Adipose tissue (tissue), 3 donors: Measurements from ENCODE around the gene BRI3BP. TPM values are rescaled to one million over a fixed set of nuclear protein-coding genes. Genes with fewer than 3 reads are reported as not detected.
"Not testable (repeated sequence)": the region's sequence is repeated elsewhere in the genome, so short reads cannot be mapped to it uniquely, and the experiment has no call there.

Source experiments
- H3K27ac ChIP-seq: one replicate; pipeline ENCODE4 v1.5.1; 2013; ENCODE audit warnings: low read depth, low read length
- WGBS, 3 donors: extraction: QIAGEN DNeasy Blood & Tissue Kit; methylation state at CpG; one replicate each; pipeline ENCODE4 v1.1.7; 2013; 5-methylcytosine and 5-hydroxymethylcytosine counted together
- polyA plus RNA-seq, 3 donors: library from polyadenylated mRNA; stranded (reverse); fragments of 200-250 nt; gene quantifications; one replicate each; pipeline ENCODE4 v1.2.3, GENCODE V29; 2013
- donor health status: healthy with polysubstance abuse.
- donor health status: Bipolar disorder and iron deficiency.
- donor health status: healthy.

The BRI3BP gene
- polyA plus RNA-seq, 3 donors = 1.5 to 3.5 (median 2.7) TPM

DNA sequence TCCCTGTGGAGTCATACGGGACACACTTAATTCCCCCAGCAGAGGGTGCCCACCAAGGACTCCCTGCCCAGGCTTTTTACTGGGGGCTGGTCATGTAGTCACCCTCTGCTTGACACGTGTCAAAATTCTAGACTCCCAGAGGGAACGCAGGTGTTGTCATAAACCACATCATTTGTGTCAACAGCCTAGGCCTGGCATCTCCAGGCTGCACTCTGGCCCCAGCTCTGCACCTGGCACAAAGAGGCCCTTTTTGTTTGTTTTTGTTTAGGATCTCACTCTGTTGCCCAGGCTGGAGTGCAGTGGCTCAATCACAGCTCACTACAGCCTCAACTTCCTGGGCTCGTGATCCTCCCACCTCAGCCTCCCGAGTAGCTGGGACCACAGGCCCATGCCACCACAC, 21.1 kb downstream of the BRI3BP start:
- 46 to 96% (median 94%) methylated on average over 5 of the region's 5 CpGs for WGBS, 3 donors
- no peak overlapping the region for H3K27ac ChIP-seq

DNA sequence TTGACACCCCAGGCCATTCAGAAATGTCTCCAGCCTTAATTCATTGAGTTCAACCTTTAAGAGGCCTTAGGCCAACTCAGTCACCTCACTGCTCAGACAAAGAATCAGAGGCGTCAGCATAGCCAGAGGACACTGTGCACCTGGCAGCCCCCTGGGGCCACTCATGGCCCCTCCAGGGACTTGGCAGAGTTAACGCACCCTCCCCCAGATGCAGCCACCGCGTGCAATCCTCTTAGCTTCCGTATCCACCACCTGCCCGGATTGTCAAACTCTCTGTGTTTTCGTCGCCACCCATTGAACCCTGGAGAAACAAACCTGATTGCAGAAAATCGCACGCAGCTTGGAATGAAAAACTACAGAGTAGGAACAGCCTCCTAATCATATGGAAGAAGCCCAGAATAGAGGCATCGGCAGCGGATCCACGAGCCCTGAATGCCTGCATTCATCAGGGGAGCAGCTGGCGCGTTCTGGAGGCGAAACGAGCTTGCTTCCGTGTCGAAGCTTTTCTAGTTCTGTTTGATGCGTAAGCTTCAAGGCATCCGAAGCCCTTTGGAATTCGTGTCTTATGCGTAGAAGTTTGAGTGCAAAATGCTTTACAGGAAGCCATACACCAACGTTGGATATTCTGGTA, 22.4 kb downstream of the BRI3BP start:
- WGBS, 3 donors = 92 to 96% (median 92%) methylated on average over 24 of the region's 24 CpGs
- no peak overlapping the region for H3K27ac ChIP-seq

DNA sequence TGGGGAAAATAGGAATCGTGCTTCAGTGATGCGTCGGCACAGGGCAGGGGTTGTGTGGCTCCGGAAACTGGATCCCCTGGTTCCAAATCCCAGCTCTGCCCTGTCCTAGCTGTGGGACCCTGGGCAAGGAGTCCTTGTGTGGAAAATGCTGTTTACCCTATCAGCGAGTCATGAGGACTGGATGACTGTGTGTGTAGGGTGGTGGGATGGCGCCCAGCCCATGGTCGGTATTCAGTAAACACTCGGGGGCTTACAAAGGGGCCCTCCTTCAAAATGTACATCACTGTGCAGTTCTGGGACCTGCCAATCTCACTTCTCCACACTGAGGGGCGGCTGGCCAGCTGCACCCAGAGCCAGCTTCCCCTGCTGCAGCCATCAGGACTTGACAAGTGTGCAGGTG, 24.4 kb downstream of the BRI3BP start:
- 96 to 97% (median 97%) methylated on average over 9 of the region's 9 CpGs for WGBS, 3 donors

DNA sequence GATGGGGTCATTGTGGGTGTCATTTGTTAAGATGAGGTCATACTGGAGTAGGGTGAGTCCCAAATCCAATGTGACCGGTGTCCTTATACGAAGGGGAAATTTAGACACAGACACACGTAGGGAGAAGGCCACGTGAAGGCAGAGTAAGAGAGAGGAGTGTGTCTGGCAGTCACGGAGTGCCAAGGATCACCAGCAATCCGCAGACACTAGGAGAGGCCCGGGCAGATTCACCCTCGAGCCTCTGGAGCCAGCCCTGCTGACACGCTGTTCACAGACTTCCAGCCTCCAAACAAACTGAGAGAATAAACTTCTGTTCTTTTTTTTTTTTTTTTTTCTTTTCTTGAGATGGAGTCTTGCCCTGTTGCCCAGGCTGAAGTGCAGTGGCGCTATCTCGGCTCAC, 24.9 kb downstream of the BRI3BP start:
- no peak overlapping the region for H3K27ac ChIP-seq
- WGBS, 3 donors = 93 to 98% (median 95%) methylated on average over 11 of the region's 11 CpGs

More for the DNA sequence above, 24.4 kb downstream of the BRI3BP start:
- no peak overlapping the region for H3K27ac ChIP-seq

DNA sequence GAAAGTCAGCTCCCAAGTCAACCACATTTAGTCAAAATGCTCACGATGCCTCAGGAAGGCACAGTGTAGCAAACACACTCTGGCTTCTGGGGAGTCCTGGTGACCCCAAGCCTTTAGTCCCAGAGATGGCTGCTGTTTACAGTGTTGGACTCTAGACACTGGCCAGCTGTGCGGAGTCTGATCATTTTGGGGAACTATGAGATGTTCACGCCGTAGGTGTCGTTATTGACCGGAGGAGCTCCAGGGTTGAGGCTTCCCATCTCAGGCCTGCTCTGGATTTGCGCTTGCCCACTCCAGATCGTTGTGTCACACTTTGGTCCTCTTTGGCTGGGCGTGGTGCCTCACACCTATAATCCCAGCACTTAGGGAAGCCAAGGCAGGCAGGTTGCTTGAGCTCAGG, 27.7 kb downstream of the BRI3BP start:
- H3K27ac ChIP-seq = no peak overlapping the region
- 96 to 98% (median 97%) methylated on average over 9 of the region's 9 CpGs for WGBS, 3 donors

DNA sequence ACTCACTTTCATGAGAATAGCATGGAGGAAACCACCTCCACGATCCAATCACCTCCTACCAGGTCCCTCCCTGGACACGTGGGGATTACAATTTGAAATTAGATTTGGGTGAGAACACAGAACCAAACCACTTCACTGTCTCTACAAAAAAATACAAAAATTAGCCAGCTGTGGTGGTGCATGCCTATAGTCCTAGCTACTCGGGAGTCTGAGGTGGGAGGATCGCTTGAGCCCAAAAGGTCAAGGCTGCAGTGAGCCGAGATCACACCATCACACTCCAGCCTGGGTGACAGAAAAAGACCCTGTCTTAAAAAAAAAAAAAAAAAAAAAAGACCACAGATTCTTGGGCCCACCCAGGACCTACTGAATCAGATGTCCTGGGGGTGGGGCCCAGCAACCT, 28.3 kb downstream of the BRI3BP start:
- WGBS, 3 donors = 75 to 87% (median 83%) methylated on average over 5 of the region's 5 CpGs
- H3K27ac ChIP-seq = no peak overlapping the region

DNA sequence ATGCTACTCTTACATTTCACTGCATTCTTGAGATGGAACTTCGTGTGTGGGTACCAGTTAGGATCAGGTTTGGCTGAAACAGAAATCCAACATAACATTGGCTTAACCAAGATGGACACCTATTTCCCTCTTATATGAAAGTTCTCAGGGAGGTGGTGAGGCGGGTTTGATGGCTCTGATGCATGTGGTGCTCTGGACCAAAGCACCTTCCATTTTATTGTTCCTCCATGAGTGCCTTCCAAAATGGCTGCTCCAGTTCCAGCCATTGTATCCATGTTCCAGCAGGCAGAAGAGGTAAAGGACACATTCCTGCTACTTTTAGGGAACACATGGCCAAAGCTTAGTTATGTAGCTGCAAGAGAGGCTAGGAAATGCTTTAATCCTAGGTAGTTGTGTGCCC, 29.6 kb downstream of the BRI3BP start:
- no peak overlapping the region for H3K27ac ChIP-seq
- WGBS, 3 donors = 96 to 100% (median 97%) methylated on average over 2 of the region's 2 CpGs

DNA sequence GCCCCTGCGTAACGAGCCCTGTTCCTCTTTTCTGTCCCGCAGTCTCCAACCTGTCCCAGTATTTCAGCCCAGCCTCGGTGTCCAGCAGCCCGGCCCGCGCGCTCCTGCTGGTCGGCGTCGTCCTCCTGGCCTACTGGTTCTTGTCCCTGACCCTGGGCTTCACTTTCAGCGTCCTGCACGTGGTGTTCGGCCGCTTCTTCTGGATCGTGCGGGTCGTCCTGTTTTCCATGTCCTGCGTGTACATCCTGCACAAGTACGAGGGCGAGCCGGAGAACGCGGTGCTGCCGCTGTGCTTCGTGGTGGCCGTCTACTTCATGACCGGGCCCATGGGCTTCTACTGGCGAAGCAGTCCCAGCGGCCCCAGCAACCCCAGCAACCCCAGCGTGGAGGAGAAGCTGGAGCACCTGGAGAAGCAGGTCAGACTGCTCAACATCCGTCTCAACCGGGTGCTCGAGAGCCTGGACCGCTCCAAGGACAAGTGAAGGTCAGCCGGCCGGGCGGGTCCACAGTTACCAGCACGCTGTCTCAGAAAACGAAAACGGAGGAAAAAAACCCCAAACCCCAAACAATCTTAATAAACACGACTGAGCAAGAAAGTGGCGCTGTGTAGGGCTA, 31.6 kb downstream of the BRI3BP start:
- no peak overlapping the region for H3K27ac ChIP-seq
- WGBS, 3 donors = 91 to 94% (median 93%) methylated on average over 43 of the region's 43 CpGs

DNA sequence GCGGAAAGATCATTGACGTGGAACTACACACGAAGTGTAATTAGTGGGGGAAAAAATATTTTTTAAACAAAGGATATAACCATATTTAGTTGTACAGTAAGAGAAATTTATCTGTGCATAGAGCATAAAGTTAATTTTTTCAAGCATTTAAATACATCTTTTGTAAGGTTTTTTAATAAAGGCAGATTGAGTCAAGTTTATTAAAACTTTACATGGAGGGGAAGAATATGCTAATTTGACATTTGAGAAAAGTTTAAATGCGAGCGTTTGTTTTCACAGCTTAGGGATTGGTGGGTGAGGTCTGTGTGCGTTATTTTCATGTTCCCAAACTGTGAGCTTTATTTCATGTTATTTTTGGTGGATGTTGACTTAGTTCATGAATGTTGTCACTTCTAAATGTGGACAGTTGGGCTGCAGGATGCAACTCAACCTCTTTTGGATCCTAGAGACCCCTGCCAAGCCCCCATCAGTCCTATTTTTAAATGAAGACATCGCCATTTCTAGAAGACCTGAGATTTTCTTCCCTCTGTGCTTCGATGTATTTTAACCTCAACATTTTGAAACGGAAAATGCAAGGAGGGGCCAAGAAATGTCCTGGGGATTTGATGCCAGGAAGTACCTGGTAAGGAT, 32.3 kb downstream of the BRI3BP start:
- 89 to 95% (median 90%) methylated on average over 9 of the region's 9 CpGs for WGBS, 3 donors
- H3K27ac ChIP-seq = no peak overlapping the region

DNA sequence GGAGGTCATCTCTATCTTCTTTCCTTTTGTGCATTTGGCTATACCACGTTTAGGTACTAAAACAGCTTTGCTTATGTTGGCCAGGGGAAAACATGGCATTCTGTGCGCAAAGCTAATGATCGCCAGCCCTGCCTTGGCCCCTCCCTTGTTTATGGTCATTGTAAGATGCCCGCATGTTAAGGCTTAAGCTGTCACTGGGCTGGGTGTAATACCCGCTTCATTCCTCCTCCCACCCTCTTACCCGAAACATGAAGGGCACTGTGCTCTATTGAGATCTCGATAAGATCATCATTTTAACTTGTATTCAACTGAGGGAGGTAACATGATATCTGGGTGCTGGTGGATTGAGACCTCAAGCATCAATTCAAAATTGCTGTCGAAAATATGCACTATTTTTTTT, 34.7 kb downstream of the BRI3BP start:
- 93 to 95% (median 94%) methylated on average over 8 of the region's 8 CpGs for WGBS, 3 donors
- H3K27ac ChIP-seq = no peak overlapping the region

DNA sequence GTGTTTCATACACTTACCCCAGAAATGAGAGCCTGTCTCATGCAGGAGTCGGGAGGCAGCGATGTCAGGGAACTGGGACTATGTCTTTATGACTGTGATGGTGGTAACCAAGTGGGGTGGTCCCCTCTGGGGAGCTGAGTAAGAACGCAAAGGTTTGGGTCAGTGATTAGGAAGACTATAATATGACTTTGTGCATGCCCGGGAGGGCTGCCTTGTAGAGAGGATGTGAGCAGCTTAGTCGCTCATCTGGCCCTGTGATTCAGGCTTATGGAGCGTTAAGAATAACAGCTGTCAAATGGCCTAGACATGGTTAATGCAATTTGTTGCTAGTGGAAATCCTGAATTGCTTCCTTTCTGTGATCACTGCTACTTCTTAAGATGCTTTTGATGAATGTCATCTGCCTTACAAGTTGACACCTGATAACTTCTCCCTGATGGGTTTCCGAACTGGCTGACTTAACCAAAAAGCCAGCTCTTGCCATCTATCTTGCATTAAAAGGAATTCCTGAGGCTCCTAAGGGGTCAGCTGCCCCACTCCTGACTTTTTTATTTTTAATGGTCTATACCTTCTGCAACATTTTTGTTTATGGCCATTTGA, 36.4 kb downstream of the BRI3BP start:
- 88 to 91% (median 91%) methylated on average over 7 of the region's 7 CpGs for WGBS, 3 donors
- H3K27ac ChIP-seq = no peak overlapping the region

DNA sequence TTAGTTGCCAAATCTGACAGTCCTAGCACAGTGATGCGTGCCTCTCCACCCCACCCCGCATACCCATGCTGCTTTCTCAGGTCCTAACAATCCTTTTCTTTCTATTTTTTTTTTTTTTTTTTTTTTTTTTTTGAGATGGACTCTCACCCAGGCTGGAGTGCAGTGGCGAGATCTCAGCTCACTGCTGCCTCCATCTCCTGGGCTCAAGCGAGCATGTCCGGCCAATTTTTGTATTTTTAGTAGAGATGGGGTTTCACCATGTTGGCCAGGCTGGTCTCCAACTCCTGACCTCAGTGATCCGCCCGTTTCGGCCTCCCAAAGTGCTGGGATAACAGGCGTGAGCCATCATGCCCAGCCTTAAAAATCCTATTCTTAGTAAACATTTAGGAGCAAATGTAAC, 38.0 kb downstream of the BRI3BP start:
- 70 to 79% (median 72%) methylated on average over 9 of the region's 9 CpGs for WGBS, 3 donors
- not testable (repeated sequence) for H3K27ac ChIP-seq

DNA sequence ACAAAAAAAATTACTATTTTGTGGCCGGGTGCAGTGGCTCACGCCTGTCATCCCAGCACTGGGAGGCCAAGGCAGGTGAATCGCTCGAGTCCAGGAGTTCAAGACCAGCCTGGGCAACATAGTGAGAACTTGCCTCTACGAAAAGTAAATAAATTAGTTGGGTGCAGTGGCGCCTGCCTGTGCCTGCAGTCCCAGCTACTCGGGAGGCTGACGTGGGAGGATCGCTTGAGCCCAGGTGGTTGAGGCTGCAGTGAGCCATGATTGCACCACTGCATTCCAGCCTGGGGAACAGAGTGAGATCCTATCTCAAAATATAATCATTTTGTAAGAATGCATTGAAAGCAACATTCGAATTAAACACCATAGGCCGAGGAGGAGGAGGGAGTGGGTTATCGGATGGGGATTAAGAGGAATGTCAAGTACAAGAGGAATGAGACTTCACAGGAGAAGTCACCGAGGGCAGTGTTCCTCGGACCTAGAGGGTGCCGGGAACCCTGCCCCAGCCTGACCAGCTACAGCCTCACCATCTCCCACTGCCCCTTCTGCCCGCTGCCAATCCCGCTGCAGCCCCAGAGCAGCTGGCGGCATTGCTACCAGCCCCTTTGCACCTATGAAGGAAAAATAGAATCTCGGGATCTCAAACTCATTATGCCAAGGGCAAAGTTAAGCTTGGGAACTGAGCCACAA, 39.2 kb downstream of the BRI3BP start:
- H3K27ac ChIP-seq = no peak overlapping the region
- WGBS, 3 donors = 84 to 92% (median 90%) methylated on average over 19 of the region's 19 CpGs

DNA sequence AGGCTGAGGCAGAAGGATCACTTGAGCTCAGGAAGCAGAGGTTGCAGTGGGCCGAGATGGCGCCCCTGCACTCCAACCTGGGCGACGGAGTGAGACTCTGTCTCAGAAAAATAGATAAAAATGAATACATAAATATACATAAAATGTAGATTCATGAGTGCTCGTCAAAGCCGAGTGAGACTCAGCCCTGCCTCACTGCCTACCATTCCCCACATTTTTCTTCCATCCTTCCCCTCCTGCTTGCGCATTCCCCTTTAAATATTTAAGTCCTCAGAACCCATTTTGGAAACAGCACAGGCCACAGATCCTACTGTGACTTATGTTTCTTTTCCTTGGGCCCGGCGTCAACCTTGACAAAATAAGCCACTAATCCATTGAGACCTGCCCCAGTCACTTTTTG, 39.8 kb downstream of the BRI3BP start:
- 89 to 92% (median 91%) methylated on average over 9 of the region's 9 CpGs for WGBS, 3 donors
- H3K27ac ChIP-seq = no peak overlapping the region

DNA sequence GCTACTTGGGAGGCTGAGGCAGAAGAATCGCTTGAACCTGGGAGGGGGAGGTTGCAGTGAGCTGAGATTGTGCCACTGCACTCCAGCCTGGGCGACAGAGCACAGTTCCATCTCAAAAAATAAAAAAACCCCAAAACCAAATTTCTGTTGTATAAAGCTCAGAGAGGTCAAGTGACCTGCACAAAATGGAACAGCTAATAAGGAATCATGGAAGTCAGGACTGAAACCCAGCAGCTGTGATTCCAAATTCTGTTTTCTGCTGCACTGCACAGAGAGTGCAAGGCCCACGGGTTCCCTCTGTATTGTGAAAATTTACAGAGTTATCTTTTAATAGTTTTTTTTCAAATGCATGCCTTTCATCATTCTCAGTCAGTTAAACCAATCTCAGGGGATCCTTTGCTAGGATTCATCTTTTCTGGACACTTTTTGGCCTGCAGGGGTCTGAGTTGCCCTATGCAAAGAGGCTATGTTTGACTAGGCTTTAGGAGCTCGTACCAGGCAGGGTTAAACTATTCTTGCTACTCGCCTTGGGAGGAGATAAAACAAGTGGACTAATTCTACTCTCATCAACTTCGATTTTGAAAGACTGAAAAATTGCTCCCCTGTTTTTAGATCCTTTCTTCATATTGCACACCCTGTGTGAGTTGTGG, 45.7 kb downstream of the BRI3BP start:
- 68 to 74% (median 71%) methylated on average over 6 of the region's 6 CpGs for WGBS, 3 donors
- H3K27ac ChIP-seq = no peak overlapping the region

DNA sequence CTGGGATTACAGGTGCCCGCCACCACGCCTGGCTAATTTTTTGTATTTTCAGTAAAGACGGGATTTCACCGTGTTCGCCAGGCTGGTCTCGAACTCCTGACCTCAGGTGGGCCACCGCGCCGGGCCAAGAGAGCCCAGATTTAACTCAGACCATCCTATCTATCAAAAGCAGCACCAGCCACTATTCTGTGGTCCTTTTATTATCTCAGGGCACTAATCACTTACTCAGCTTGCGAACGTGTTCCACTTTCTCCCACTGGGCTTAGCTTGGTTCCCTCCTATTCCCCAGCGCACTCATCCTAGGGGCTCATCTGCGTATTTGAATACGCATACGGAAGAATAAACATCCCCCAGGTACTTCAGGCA, 55.6 kb downstream of the BRI3BP start:
- H3K27ac ChIP-seq = no peak overlapping the region
- WGBS, 3 donors = 46 to 49% (median 46%) methylated on average over 15 of the region's 15 CpGs

DNA sequence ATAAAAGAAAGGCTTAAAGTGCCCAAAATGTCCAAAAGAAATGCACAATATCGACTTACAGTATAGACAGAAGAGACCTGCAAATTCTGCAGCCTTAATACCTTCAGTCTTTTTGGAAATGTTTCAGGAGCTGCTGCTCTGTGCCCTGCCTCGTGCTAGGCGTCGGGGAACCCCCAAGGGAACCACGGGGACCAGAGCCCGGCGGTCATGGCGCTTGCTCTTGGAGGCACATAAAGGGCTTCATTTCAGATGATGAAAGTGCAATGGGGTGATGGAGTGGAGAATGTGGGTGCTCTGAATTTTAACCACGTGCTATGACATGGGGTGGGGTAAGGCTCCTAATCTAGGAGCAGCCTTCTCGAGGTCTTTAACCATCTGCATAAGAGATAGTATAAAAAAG, 57.0 kb downstream of the BRI3BP start:
- H3K27ac ChIP-seq = no peak overlapping the region
- WGBS, 3 donors = 74 to 93% (median 83%) methylated on average over 10 of the region's 10 CpGs

DNA sequence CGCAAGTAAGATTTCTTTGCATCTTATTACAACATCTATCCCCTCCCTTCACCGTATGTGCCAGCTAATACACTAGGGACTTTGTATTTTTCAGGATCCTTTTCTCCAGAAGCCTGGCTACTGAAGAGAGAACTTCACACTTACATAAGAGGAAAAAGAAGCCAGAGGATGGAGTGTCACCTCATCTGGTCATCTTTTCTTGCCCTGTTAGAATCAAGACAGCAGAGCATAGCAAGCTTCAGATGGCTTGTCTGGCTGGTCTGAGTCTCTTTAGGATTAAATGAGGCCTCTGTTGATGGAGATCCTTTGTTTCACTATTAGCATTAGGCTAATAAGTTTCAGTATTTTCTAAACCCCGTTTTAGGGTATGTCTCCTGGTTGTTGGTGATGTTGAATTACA, 57.4 kb downstream of the BRI3BP start:
- no peak overlapping the region for H3K27ac ChIP-seq
- WGBS, 3 donors = 69 to 74% (median 73%) methylated on average over 3 of the region's 3 CpGs

DNA sequence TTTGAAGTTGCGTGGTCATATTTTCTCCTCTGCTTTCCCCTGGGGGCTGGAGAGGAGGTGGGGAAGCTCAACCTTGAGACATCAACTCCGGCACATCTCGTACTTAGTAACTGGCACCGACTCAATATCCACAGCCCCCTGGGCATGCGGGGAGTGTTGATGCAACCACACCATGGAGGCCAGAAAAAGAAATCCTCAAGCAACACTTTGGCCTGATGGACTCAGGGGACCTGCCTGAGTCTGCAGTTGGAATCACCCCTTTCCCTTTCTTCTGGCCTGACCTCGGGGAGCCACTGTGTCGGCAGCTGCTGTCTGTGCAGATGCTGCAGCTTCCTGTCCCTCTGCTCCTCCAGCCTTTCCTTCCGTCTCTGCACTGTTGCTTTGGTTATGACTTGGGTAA, 60.4 kb downstream of the BRI3BP start:
- no peak overlapping the region for H3K27ac ChIP-seq
- 51 to 71% (median 52%) methylated on average over 8 of the region's 8 CpGs for WGBS, 3 donors
